CD4-positive, alpha-beta T cell (primary cell): ENCODE data around the gene LDB2. TPM values are rescaled to one million over a fixed set of nuclear protein-coding genes. Genes with fewer than 3 reads are reported as not detected.

Source experiments
- ATAC-seq: fragments of 200-7000 bp; cut with Tn5 transposase; one replicate; pipeline ENCODE4 v1.10.0; 2022; ENCODE audit warnings: mild to moderate bottlenecking; ENCODE audit not compliant: poor library complexity
- CTCF ChIA-PET: fragments of 350-600 bp; sonication (Branson Sonifier 250); formaldehyde crosslinking; loops from one replicate; lab custom pipeline; 2021; ENCODE audit warnings: antibody characterized with exemption, inconsistent platforms; lab: Charles Lee
- POLR2A ChIA-PET: fragments of 350-600 bp; sonication (Branson Sonifier 250); formaldehyde crosslinking; loops from one replicate; lab custom pipeline; 2021; ENCODE audit warnings: antibody characterized with exemption, inconsistent platforms; lab: Charles Lee
- DNase-seq, 14 experiments: peaks; one replicate each; pipeline ENCODE4 v3.0.0-alpha.2; 2013 to 2020; ENCODE audit warnings: mixed read lengths in 2 of 14
- H3K27ac ChIP-seq, 2 donors: one replicate each; pipeline versions ENCODE4 v1.5.1 to v1.7.0; 2013; ENCODE audit warnings: low read length in 2 of 2, low read depth in 1 of 2, mild to moderate bottlenecking in 1 of 2
- H3K27me3 ChIP-seq, 2 experiments: 1 replicate in 1 of 2; 2 replicates in 1 of 2; pipeline versions ENCODE4 v1.6.1 to v1.7.0; 2013; ENCODE audit warnings: low read length in 2 of 2, control low read depth in 1 of 2, mild to moderate bottlenecking in 1 of 2, moderate library complexity in 1 of 2; ENCODE audit not compliant: insufficient read depth in 2 of 2, control insufficient read depth in 1 of 2
- H3K36me3 ChIP-seq: one replicate; pipeline ENCODE4 v1.6.1; 2013; ENCODE audit warnings: low read length, control low read depth; ENCODE audit not compliant: insufficient read depth
- H3K4me1 ChIP-seq: one replicate; pipeline ENCODE4 v1.6.1; 2013; ENCODE audit warnings: low read length, control low read depth; ENCODE audit not compliant: insufficient read depth
- H3K4me3 ChIP-seq: one replicate; pipeline ENCODE4 v1.5.1; 2013; ENCODE audit warnings: mild to moderate bottlenecking, low read length, moderate library complexity
- H3K9me3 ChIP-seq, 2 experiments: 1 replicate in 1 of 2; 2 replicates in 1 of 2; pipeline versions ENCODE4 v1.6.1 to v1.7.0; 2013; ENCODE audit warnings: low read length in 2 of 2, mild to moderate bottlenecking in 2 of 2, control low read depth in 1 of 2, moderate library complexity in 1 of 2; ENCODE audit not compliant: control insufficient read depth in 1 of 2, insufficient read depth in 1 of 2
- H3K27ac Mint-ChIP-seq: one replicate; pipeline ENCODE4 v1.8.0; 2020; ENCODE audit warnings: mixed read lengths
- H3K27me3 Mint-ChIP-seq: one replicate; pipeline ENCODE4 v1.8.0; 2021; ENCODE audit warnings: mixed read lengths
- H3K36me3 Mint-ChIP-seq: one replicate; pipeline ENCODE4 v1.8.0; 2021; ENCODE audit warnings: low read depth, mixed read lengths
- H3K4me1 Mint-ChIP-seq: one replicate; pipeline ENCODE4 v1.8.0; 2021; ENCODE audit warnings: low read depth, mixed read lengths
- H3K4me3 Mint-ChIP-seq: one replicate; pipeline ENCODE4 v1.8.0; 2020; ENCODE audit warnings: mild to moderate bottlenecking, mixed read lengths
- H3K9me3 Mint-ChIP-seq: one replicate; pipeline ENCODE4 v1.8.0; 2020; ENCODE audit warnings: mixed read lengths
- CTCF ChIP-seq: fragments of 200-600 bp; IDR thresholded peaks from one replicate; pipeline ENCODE4 v1.8.0; 2022; ENCODE audit warnings: antibody characterized with exemption, mild to moderate bottlenecking
- intact Hi-C, 2 experiments: fragments of 100-400 bp; cut with DNase I in 1 of 2; cut with micrococcal nuclease in 1 of 2; formaldehyde crosslinking; loops; one replicate each; pipeline versions ENCODE4 v1.15.1 to v1.9.0; 2023 to 2025; cut with DNase I, micrococcal nuclease
- total RNA-seq, 174 experiments: library from RNA in 2 of 174; stranded (reverse) in 2 of 174; gene quantifications; one replicate each; pipeline ENCODE4 v1.2.3 and lab custom pipeline; 2021 to 2026

The LDB2 gene
- total RNA-seq, 2 experiments from 2014 or later: not detected

DNA sequence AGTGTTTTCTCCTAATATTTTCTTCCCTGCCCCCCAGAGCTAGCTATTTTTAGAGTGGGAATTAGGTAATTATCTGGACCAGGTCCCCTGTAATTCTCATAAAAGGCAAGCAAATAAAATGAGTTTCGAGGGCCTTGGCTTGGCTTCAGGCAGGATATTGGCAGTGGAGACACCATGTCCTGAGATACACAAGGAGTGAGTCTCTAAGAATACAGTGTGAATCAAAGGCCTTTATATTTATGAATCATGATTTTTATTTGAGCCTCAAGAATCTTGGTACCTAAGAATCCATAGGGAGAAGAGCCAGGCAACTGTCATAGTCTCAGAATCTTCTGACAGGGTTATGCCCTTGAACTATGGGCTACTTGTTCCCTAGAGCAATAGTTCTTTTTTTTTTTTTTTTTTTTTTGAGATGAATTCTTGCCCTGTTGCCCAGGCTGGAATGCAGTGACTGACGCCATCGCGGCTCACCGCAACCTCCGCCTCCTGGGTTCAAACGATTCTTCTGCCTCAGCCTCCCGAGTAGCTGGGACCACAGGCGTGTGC is 205.4 kb downstream of the LDB2 start:
- CTCF ChIA-PET: no interaction called here
- no peaks in the 10 kb centered on the region for H3K27me3 Mint-ChIP-seq
- H3K27ac ChIP-seq: no peak overlapping the region
- no peak overlapping the region for H3K27ac Mint-ChIP-seq
- no peaks in the 10 kb centered on the region for H3K4me1 ChIP-seq
- intact Hi-C loops: no loop called here
- no peak for ATAC-seq
- H3K36me3 Mint-ChIP-seq: no peaks in the 10 kb centered on the region
- H3K9me3 Mint-ChIP-seq: no peaks in the 10 kb centered on the region
- H3K27me3 ChIP-seq: no peaks in the 10 kb centered on the region
- no peak for TF ChIP-seq CTCF
- H3K4me3 Mint-ChIP-seq: no peak overlapping the region
- H3K4me1 Mint-ChIP-seq: no peaks in the 10 kb centered on the region
- no peaks in the 10 kb centered on the region for H3K36me3 ChIP-seq
- no peaks in the 10 kb centered on the region for H3K9me3 ChIP-seq
- POLR2A ChIA-PET: no interaction called here
- no peak overlapping the region for H3K4me3 ChIP-seq
- DNase-seq: no peak

GRCh38 chr4:16692524-16692923 is 205.9 kb downstream of the LDB2 start:
- no peak overlapping the region for H3K27ac Mint-ChIP-seq
- Histone ChIP-seq H3K36me3 (no peaks in the 10 kb centered on the region), H3K4me1 (no peaks in the 10 kb centered on the region), H3K27me3 (no peaks in the 10 kb centered on the region), H3K9me3 (no peaks in the 10 kb centered on the region), H3K27ac (no peak overlapping the region), H3K4me3 (no peak overlapping the region)
- no peaks in the 10 kb centered on the region for H3K36me3 Mint-ChIP-seq
- intact Hi-C loops: no loop called here
- H3K4me1 Mint-ChIP-seq: no peaks in the 10 kb centered on the region
- ATAC-seq (no peak), DNase-seq (no peak)
- no peaks in the 10 kb centered on the region for H3K27me3 Mint-ChIP-seq
- H3K4me3 Mint-ChIP-seq: no peak overlapping the region
- ChIA-PET CTCF (no interaction called here), POLR2A (no interaction called here)
- TF ChIP-seq CTCF: no peak
- H3K9me3 Mint-ChIP-seq: no peaks in the 10 kb centered on the region

DNA sequence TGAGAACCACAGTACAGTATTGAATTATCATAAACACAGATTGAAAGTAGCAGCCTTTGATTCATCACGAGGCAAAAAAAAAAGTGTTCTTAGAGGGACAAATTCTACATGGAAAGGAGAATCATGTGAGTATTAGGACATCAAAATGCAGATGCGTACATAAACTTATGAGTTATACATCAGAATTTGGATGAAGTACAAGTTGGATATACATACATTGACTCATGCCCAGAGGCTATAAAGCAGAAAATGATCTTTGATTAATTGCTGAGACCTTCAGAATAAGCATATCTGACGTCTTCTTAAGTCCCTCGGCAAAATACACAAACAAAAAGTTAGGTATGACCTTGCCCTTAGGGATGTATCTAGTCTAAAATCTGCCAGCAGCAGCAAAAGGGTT is 206.4 kb downstream of the LDB2 start:
- no peaks in the 10 kb centered on the region for H3K36me3 ChIP-seq
- H3K27me3 ChIP-seq: no peaks in the 10 kb centered on the region
- no peaks in the 10 kb centered on the region for H3K27me3 Mint-ChIP-seq
- DNase-seq: no peak
- no peaks in the 10 kb centered on the region for H3K9me3 ChIP-seq
- TF ChIP-seq CTCF: no peak
- no peaks in the 10 kb centered on the region for H3K9me3 Mint-ChIP-seq
- H3K4me1 Mint-ChIP-seq: no peaks in the 10 kb centered on the region
- intact Hi-C loops: no loop called here
- no peaks in the 10 kb centered on the region for H3K4me1 ChIP-seq
- no peak overlapping the region for H3K27ac ChIP-seq
- no peaks in the 10 kb centered on the region for H3K36me3 Mint-ChIP-seq
- no peak for ATAC-seq
- H3K27ac Mint-ChIP-seq: no peak overlapping the region
- ChIA-PET CTCF (no interaction called here), POLR2A (no interaction called here)
- H3K4me3 ChIP-seq: no peak overlapping the region
- no peak overlapping the region for H3K4me3 Mint-ChIP-seq
